HG03432 (cell line): ENCODE data around the gene STAMBPL1.

Source experiments
- ATAC-seq: cut with Tn5 transposase; IDR thresholded peaks from one replicate; pipeline ENCODE4 v1.9.1; 2021; ENCODE audit warnings: mild to moderate bottlenecking, moderate library complexity; ENCODE audit not compliant: unreplicated experiment

STAMBPL1 gene

GRCh38 chr10:88890681-88891381 is 10.8 kb downstream of the STAMBPL1 start:
- no peak for ATAC-seq

GRCh38 chr10:88892222-88892967 is 12.3 kb downstream of the STAMBPL1 start:
- no peak for ATAC-seq

DNA sequence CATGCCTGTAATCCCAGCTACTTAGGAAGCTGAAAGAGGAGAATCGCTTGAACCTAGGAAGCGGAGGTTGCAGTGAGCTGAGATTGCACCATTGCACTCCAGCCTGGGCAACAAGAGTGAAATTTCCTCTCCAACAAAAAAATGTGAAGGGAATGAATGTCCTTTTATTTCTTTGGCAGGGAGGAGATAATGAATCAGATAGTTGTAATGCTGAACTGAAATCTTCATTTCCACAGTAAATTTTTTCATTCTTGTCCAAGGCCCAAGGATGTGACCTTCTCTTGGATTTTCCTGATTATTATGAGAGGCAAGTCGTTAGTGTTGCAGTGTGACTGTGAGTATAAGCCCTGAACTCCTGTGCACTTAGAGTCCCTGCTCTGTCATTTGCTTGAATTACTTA is 13.6 kb downstream of the STAMBPL1 start:
- no peak for ATAC-seq

DNA sequence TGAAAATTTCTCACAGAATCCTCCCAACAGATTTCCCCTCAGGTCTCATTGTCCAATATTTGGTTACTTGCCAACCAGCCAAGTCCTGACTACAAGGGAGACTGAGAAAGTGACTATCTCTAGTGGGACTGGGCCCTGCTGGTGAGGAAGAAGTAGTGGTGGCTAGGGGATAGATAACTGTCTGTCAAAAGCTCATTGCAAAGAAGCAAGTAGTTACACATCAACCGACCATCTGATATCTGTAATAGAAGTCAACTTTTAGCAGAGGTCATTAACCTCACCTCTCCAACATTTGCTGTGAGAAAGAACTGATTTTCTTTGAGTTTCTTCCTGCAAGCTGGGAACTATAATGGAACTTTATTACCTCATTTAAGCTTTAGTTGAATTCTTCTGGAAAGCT is 15.2 kb downstream of the STAMBPL1 start:
- ATAC-seq, result no peak

- no peak for ATAC-seq
These were observed 16.4 kb downstream of the STAMBPL1 start for GRCh38 chr10:88896372-88896993.

GRCh38 chr10:88896994-88897853 is 17.2 kb downstream of the STAMBPL1 start:
- ATAC-seq, result no peak

- ATAC-seq, result no peak
These were observed 18.7 kb downstream of the STAMBPL1 start for GRCh38 chr10:88898727-88899126.

GRCh38 chr10:88899886-88900285 is 19.8 kb downstream of the STAMBPL1 start:
- ATAC-seq, result no peak

DNA sequence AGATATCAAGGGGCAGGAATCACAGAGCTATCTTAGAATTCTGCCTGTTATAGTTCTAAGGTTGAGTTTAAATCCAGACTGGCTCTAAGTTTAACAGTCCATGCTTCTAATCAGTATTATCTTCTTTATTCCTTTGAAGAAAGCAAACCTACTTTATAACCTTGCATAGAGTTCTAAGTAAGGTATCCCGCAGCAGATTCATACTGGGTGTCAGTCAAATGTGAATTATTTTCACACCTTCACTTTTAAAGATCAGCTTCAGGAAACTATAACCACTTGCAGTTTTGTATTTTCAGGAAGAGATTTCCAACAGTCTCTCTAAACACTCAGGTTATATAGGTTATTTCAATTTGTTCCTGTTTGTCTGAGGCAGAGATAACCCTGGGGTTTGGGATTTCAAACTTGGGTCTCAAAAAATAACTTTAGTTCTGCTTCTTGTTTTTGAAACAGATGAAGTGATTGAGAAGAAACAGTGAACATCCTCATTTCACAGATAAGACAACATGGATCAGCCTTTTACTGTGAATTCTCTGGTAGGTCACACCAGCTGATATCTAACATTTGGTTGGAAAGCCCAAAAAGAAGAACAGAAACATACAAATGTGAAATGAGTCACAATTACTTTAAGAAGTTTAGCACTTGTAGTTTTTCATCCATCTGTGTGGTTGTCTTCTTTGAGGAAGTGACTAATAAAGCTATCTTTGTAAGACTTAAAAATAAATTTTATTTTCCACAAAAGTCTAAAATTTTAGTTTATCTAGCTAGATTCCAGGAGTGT is 21.4 kb downstream of the STAMBPL1 start:
- ATAC-seq, result peak; percentile 90

GRCh38 chr10:88901984-88902789 is 22.1 kb downstream of the STAMBPL1 start:
- ATAC-seq, result peak; percentile 54

DNA sequence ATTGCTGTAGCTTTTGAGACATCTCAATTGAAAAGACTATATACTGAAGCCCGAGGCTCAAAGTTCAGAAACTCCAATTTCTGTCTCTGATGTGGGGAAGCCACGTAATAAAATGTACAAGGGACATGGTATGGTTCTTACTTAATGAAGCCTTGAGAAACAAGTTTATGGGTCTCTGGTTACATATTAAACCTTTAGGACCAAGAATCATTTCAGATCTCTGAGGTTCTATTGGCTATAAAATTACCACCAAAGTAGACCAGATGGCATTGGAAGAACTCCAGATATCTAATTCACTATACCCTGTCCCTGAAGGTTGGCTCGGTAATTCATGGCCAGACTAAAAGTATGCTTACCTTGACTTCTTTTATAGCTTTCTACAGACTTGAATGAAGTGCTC is 23.7 kb downstream of the STAMBPL1 start:
- ATAC-seq, result no peak

DNA sequence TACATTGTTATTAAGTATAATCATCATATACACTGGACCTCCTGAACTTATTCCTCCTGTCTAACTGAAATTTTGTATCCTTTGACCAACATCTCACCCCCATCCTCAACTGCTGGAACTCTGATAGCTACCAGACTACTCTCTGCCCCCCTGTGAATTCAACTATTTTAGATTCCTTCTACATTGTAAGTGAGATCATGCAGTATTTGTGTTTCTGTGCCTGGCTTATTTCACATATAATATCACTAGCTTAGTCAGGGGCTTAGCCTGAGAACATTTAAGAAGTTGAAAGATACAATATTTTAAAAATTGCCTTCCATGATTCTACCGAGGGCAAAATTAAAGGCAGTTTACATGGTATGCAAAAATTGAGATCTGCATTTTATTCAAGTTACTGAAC is 26.9 kb downstream of the STAMBPL1 start:
- no peak for ATAC-seq

GRCh38 chr10:88908194-88908593 is 28.1 kb downstream of the STAMBPL1 start:
- ATAC-seq, result no peak

- no peak for ATAC-seq
These were observed 31.1 kb downstream of the STAMBPL1 start for GRCh38 chr10:88911116-88911515.

- no peak for ATAC-seq
These were observed 31.8 kb downstream of the STAMBPL1 start for GRCh38 chr10:88911851-88912250.

DNA sequence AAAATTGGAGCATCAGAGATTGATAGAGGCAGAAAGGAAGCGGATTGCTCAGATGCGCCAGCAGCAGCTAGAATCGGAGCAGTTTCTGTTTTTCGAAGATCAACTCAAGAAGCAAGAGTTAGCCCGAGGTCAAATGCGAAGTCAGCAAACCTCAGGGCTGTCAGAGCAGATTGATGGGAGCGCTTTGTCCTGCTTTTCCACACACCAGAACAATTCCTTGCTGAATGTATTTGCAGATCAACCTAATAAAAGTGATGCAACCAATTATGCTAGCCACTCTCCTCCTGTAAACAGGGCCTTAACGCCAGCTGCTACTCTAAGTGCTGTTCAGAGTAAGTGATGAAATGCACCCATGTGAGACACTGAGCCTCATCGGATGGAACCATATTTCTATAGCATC is 33.1 kb downstream of the STAMBPL1 start:
- no peak for ATAC-seq

- no peak for ATAC-seq
These were observed 33.7 kb downstream of the STAMBPL1 start for GRCh38 chr10:88913788-88914187.

- no peak for ATAC-seq
These were observed 35.7 kb downstream of the STAMBPL1 start for GRCh38 chr10:88915781-88916180.

- ATAC-seq, result no peak
These were observed 36.2 kb downstream of the STAMBPL1 start for GRCh38 chr10:88916231-88916630.
